GM12878 (cell line): Measurements from ENCODE around the gene MAN2A1.
A peak's percentile ranks its signal among the peaks of the same experiment; 100 is the strongest.

Experiments used
- EZH2 ChIP-seq: IDR thresholded peaks from 2 replicates; pipeline ENCODE4 v1.6.1; 2012; ENCODE audit warnings: low read depth, mild to moderate bottlenecking, control low read depth, inconsistent platforms, low read length, borderline replicate concordance; ENCODE audit not compliant: control insufficient read depth
- KLF5 ChIP-seq: fragments of 450-650 bp; IDR thresholded peaks from 2 replicates; pipeline ENCODE4 v1.6.1; 2014; ENCODE audit warnings: mild to moderate bottlenecking; ENCODE audit not compliant: partially characterized antibody
- POLR2AphosphoS5 ChIP-seq: IDR thresholded peaks from 2 replicates; pipeline ENCODE4 v1.6.1; 2011; ENCODE audit warnings: mild to moderate bottlenecking, low read length, inconsistent platforms
- RAD51 ChIP-seq: fragments of 450-650 bp; IDR thresholded peaks from 2 replicates; pipeline ENCODE4 v1.6.1; 2016; ENCODE audit warnings: moderate library complexity, mild to moderate bottlenecking, inconsistent platforms
- TF ChIP-seq, protein P1 (sequence below): IDR thresholded peaks from 2 replicates; pipeline ENCODE4 v1.6.1; 2011; ENCODE audit warnings: low read depth, low read length, improper control_type of control experiment, borderline replicate concordance
- TF ChIP-seq, protein P2 (sequence below), 3 experiments: IDR thresholded peaks in 2 of 3; conservative IDR thresholded peaks in 1 of 3; 2 replicates each; pipeline ENCODE4 v1.5.1; 2011; ENCODE audit warnings: low read depth in 3 of 3, low read length in 3 of 3, mild to moderate bottlenecking in 3 of 3, control low read depth in 2 of 3, moderate library complexity in 2 of 3, inconsistent platforms in 1 of 3, mixed read lengths in 1 of 3; ENCODE audit not compliant: control insufficient read depth in 2 of 3, insufficient read depth in 1 of 3; ENCODE audit errors: extremely low read depth in 1 of 3

DNA sequence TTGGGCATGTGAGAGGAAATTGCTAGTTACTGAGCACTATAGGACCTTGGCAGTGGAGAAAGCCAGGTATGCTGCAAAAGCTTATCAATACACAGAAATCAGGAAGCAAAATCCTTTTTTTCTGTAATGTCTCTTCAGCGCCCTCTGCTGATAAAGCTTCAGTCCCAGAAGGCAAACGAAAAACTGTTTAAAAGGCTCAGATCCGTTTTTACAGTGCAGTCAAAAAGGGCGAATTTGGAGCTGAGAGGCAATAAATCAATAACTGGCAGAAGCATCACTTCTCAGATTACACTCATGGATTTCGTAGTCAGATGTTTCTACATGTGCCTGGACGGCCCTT is 1.1 kb upstream of the MAN2A1 start:
- no peak for TF ChIP-seq RAD51
- TF ChIP-seq, protein P1, sequence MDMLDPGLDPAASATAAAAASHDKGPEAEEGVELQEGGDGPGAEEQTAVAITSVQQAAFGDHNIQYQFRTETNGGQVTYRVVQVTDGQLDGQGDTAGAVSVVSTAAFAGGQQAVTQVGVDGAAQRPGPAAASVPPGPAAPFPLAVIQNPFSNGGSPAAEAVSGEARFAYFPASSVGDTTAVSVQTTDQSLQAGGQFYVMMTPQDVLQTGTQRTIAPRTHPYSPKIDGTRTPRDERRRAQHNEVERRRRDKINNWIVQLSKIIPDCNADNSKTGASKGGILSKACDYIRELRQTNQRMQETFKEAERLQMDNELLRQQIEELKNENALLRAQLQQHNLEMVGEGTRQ: no peak
- TF ChIP-seq KLF5: peak; percentile 84
- TF ChIP-seq POLR2AphosphoS5: no peak
- TF ChIP-seq, protein P2, sequence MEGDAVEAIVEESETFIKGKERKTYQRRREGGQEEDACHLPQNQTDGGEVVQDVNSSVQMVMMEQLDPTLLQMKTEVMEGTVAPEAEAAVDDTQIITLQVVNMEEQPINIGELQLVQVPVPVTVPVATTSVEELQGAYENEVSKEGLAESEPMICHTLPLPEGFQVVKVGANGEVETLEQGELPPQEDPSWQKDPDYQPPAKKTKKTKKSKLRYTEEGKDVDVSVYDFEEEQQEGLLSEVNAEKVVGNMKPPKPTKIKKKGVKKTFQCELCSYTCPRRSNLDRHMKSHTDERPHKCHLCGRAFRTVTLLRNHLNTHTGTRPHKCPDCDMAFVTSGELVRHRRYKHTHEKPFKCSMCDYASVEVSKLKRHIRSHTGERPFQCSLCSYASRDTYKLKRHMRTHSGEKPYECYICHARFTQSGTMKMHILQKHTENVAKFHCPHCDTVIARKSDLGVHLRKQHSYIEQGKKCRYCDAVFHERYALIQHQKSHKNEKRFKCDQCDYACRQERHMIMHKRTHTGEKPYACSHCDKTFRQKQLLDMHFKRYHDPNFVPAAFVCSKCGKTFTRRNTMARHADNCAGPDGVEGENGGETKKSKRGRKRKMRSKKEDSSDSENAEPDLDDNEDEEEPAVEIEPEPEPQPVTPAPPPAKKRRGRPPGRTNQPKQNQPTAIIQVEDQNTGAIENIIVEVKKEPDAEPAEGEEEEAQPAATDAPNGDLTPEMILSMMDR (IDR thresholded peaks at IDR 0.05 in 2 of 3, conservative IDR thresholded peaks at IDR 0.05 in 1 of 3; ENCODE audit: control insufficient read depth in 2 of 3, extremely low read depth in 1 of 3, insufficient read depth in 1 of 3, low read depth in 3 of 3, low read length in 3 of 3): peak; percentile 34 to 64 (median 45); a peak in 5 of 6 replicates
- no peak for TF ChIP-seq EZH2
